Measurements from ENCODE around the gene DNAH17. TPM values are rescaled to one million over a fixed set of nuclear protein-coding genes. Genes with fewer than 3 reads are reported as not detected.

DNAH17 gene
- polyA plus RNA-seq, 1 of the 3 experiments (the other 2 are of a cell fraction): not detected

DNA sequence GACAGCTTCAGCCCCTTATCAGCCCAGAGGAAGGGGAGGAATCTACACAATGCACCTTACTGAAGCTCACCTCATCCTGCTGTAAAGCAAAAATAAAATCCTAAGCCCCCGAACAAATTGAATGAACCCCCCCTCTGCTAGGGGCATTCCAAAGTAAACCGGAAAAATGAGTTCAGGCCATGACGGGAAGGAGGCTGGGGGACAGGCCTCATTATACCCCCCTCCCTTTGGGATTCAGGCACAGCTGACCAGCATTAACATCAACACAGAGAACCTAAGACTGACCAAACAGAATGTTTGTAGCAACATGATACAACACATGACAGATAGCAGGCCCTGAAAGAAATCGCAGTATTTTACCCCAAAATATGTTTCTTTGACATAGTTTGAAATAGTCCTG is 64.2 kb downstream of the DNAH17 start:
- no peaks in the 10 kb centered on the region for H3K9me2 ChIP-seq
- no peak for DNase-seq
- H3K4me1 ChIP-seq (ENCODE audit: control insufficient read depth in 1 of 2, insufficient read depth in 2 of 2, low read depth in 1 of 2, low read length in 1 of 2): peaks cover 0 to 7% of the 10 kb centered on the region in 2 experiments; a peak in 1 of 4 replicates
- H3K27ac ChIP-seq (ENCODE audit: low read depth in 2 of 2, low read length in 1 of 2): no peak overlapping the region
- no peaks in the 10 kb centered on the region for H3K36me3 ChIP-seq (replicated peaks in 1 of 2; ENCODE audit: control insufficient read depth in 1 of 2, insufficient read depth in 2 of 2, low read length in 1 of 2)
- ChIA-PET POLR2A (no interaction called here), CTCF (interaction anchor here (1.0 to 5.3 kb wide), 4 partner anchors 10 to 233 kb away, joined by 3 to 32 read pairs (median 7); no protein-coding TSS in a partner anchor)
- no peak overlapping the region for H2AFZ ChIP-seq (ENCODE audit: low read depth)
- no peaks in the 10 kb centered on the region for H3K79me2 ChIP-seq (ENCODE audit: insufficient read depth)
- H4K20me1 ChIP-seq (ENCODE audit: insufficient read depth): no peaks in the 10 kb centered on the region
- H3K4me2 ChIP-seq: no peak overlapping the region
- H3K9ac ChIP-seq: no peak overlapping the region
- 74% methylated on average over 4 of the region's 4 CpGs for WGBS (ENCODE audit: low lambda C conversion rate)
- H3K9me3 ChIP-seq: no peaks in the 10 kb centered on the region
- H3K4me3 ChIP-seq (ENCODE audit: low read depth in 2 of 2, low read length in 1 of 2): no peak overlapping the region
- TF ChIP-seq GATA2 (CRISPR knock-in tag; IDR thresholded peaks at IDR 0.05) (no peak), NRF1 (IDR thresholded peaks at IDR 0.05; ENCODE audit: low read depth, low read length) (no peak), FOSL2 (IDR thresholded peaks at IDR 0.05; ENCODE audit: borderline replicate concordance, low read depth) (no peak), FOXJ3 (CRISPR knock-in tag; IDR thresholded peaks at IDR 0.05) (no peak), POLR2AphosphoS5 (IDR thresholded peaks at IDR 0.05; ENCODE audit: low read depth, low read length) (no peak), SIN3A (IDR thresholded peaks at IDR 0.05; ENCODE audit: borderline replicate concordance, low read depth, low read length) (no peak), MXI1 (IDR thresholded peaks at IDR 0.05; ENCODE audit: low read depth, low read length) (no peak), TAF1 (IDR thresholded peaks at IDR 0.05; ENCODE audit: borderline replicate concordance, low read depth, low read length) (no peak), EP300 (IDR thresholded peaks at IDR 0.05; ENCODE audit: borderline replicate concordance in 1 of 2, low read depth in 1 of 2, low read length in 1 of 2) (no peak), JUND (IDR thresholded peaks at IDR 0.05) (no peak), YY1 (IDR thresholded peaks at IDR 0.05; ENCODE audit: low read depth) (no peak)
- TF ChIP-seq, protein P1, sequence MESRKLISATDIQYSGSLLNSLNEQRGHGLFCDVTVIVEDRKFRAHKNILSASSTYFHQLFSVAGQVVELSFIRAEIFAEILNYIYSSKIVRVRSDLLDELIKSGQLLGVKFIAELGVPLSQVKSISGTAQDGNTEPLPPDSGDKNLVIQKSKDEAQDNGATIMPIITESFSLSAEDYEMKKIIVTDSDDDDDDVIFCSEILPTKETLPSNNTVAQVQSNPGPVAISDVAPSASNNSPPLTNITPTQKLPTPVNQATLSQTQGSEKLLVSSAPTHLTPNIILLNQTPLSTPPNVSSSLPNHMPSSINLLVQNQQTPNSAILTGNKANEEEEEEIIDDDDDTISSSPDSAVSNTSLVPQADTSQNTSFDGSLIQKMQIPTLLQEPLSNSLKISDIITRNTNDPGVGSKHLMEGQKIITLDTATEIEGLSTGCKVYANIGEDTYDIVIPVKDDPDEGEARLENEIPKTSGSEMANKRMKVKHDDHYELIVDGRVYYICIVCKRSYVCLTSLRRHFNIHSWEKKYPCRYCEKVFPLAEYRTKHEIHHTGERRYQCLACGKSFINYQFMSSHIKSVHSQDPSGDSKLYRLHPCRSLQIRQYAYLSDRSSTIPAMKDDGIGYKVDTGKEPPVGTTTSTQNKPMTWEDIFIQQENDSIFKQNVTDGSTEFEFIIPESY (IDR thresholded peaks at IDR 0.05; ENCODE audit: borderline replicate concordance, low read depth): no peak
- TF ChIP-seq, protein P2, sequence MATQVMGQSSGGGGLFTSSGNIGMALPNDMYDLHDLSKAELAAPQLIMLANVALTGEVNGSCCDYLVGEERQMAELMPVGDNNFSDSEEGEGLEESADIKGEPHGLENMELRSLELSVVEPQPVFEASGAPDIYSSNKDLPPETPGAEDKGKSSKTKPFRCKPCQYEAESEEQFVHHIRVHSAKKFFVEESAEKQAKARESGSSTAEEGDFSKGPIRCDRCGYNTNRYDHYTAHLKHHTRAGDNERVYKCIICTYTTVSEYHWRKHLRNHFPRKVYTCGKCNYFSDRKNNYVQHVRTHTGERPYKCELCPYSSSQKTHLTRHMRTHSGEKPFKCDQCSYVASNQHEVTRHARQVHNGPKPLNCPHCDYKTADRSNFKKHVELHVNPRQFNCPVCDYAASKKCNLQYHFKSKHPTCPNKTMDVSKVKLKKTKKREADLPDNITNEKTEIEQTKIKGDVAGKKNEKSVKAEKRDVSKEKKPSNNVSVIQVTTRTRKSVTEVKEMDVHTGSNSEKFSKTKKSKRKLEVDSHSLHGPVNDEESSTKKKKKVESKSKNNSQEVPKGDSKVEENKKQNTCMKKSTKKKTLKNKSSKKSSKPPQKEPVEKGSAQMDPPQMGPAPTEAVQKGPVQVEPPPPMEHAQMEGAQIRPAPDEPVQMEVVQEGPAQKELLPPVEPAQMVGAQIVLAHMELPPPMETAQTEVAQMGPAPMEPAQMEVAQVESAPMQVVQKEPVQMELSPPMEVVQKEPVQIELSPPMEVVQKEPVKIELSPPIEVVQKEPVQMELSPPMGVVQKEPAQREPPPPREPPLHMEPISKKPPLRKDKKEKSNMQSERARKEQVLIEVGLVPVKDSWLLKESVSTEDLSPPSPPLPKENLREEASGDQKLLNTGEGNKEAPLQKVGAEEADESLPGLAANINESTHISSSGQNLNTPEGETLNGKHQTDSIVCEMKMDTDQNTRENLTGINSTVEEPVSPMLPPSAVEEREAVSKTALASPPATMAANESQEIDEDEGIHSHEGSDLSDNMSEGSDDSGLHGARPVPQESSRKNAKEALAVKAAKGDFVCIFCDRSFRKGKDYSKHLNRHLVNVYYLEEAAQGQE (IDR thresholded peaks at IDR 0.05; ENCODE audit: low read depth, low read length): no peak
- TF ChIP-seq, protein P3, sequence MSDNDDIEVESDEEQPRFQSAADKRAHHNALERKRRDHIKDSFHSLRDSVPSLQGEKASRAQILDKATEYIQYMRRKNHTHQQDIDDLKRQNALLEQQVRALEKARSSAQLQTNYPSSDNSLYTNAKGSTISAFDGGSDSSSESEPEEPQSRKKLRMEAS (IDR thresholded peaks at IDR 0.05; ENCODE audit: low read depth): no peak
- TF ChIP-seq, protein P4, sequence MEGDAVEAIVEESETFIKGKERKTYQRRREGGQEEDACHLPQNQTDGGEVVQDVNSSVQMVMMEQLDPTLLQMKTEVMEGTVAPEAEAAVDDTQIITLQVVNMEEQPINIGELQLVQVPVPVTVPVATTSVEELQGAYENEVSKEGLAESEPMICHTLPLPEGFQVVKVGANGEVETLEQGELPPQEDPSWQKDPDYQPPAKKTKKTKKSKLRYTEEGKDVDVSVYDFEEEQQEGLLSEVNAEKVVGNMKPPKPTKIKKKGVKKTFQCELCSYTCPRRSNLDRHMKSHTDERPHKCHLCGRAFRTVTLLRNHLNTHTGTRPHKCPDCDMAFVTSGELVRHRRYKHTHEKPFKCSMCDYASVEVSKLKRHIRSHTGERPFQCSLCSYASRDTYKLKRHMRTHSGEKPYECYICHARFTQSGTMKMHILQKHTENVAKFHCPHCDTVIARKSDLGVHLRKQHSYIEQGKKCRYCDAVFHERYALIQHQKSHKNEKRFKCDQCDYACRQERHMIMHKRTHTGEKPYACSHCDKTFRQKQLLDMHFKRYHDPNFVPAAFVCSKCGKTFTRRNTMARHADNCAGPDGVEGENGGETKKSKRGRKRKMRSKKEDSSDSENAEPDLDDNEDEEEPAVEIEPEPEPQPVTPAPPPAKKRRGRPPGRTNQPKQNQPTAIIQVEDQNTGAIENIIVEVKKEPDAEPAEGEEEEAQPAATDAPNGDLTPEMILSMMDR (IDR thresholded peaks at IDR 0.05): no peak
- TF ChIP-seq, protein P5, sequence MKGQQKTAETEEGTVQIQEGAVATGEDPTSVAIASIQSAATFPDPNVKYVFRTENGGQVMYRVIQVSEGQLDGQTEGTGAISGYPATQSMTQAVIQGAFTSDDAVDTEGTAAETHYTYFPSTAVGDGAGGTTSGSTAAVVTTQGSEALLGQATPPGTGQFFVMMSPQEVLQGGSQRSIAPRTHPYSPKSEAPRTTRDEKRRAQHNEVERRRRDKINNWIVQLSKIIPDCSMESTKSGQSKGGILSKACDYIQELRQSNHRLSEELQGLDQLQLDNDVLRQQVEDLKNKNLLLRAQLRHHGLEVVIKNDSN (IDR thresholded peaks at IDR 0.05; ENCODE audit: borderline replicate concordance, low read depth): no peak
- H3F3A ChIP-seq (replicated peaks; ENCODE audit: insufficient read depth): no peaks in the 10 kb centered on the region
- 0 out of 2 replicates have a peak, but pooled peaks cover under 1% of the 10 kb centered on the region for H3K27me3 ChIP-seq (ENCODE audit: insufficient read depth)

Data from SK-N-SH (cell line).